ENCODE results near the gene CES3. TPM values are rescaled to one million over a fixed set of nuclear protein-coding genes. Genes with fewer than 3 reads are reported as not detected.

Gene CES3
- total and polyA plus RNA-seq, 9 of the 15 experiments (the other 6 are each of a cell fraction or from before 2014, with no cell fraction given): 0.06 to 2.2 (median 0.68) TPM

GRCh38 chr16:67013823-67014633 is 53.0 kb downstream of the CES3 start (continued):
- TF ChIP-seq FOXO4 (CRISPR knock-in tag; IDR thresholded peaks at IDR 0.05) (no peak), ZNF830 (CRISPR knock-in tag; IDR thresholded peaks at IDR 0.05) (no peak), POLR3A (IDR thresholded peaks at IDR 0.05; ENCODE audit: borderline replicate concordance, extremely low read depth, insufficient read depth, insufficient read length) (no peak), ZNF75A (CRISPR knock-in tag; IDR thresholded peaks at IDR 0.05) (no peak), BRD9 (IDR thresholded peaks at IDR 0.05; ENCODE audit: low read depth, partially characterized antibody) (no peak), SMAD2 (IDR thresholded peaks at IDR 0.05; ENCODE audit: low read depth, low read length) (no peak), ZNF639 (CRISPR knock-in tag; conservative IDR thresholded peaks at IDR 0.05 in 1 of 2, IDR thresholded peaks at IDR 0.05 in 1 of 2) (peak in 1 of 2 experiments; percentile 46; a peak in 1 of 4 replicates), ZBTB9 (CRISPR knock-in tag; IDR thresholded peaks at IDR 0.05) (no peak), CCAR2 (IDR thresholded peaks at IDR 0.05; ENCODE audit: low read depth, low read length) (no peak), ZC3H8 (IDR thresholded peaks at IDR 0.05) (no peak), SMARCE1 (IDR thresholded peaks at IDR 0.05) (no peak), POLR2H (tag; IDR thresholded peaks at IDR 0.05; ENCODE audit: low read depth) (no peak), DNMT1 (IDR thresholded peaks at IDR 0.05) (no peak), HINFP (tag; conservative IDR thresholded peaks at IDR 0.05; ENCODE audit: low read depth) (no peak), ZNF140 (CRISPR knock-in tag; IDR thresholded peaks at IDR 0.05) (no peak), HDAC1 (IDR thresholded peaks at IDR 0.05) (no peak), HSF4 (CRISPR knock-in tag; IDR thresholded peaks at IDR 0.05; ENCODE audit: borderline replicate concordance) (no peak), MCM3 (IDR thresholded peaks at IDR 0.05) (no peak), RBM34 (IDR thresholded peaks at IDR 0.05; ENCODE audit: borderline replicate concordance, insufficient read depth, low read length) (no peak), ZBTB33 (CRISPR knock-in tag; IDR thresholded peaks at IDR 0.05) (peak; percentile 75)

Data from K562 (cell line).